ENCODE results near the gene CDKN1A. TPM values are rescaled to one million over a fixed set of nuclear protein-coding genes. Genes with fewer than 3 reads are reported as not detected.

CDKN1A gene
- total and polyA plus RNA-seq, 2 experiments from 2014 or later: 549 to 813 TPM

DNA sequence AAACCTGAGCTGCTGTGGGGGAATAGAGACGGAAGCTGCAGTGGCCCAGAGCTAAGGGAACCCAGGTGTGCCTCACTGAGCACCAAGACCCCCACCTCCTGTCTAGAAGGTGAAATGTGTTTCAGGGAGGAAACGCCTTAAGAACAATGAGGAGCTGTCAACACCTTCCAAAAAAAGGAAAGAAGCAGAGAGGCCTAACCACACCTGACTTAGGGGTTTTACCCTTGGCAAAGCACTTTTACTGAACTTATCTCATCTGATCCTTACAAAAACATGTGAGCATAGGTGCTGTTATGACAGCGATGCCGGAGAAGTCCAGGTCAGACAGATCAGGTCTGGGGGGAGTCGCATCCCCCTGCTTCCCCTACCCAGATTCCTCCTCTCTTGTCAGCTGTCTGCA lies 16.1 kb upstream of the CDKN1A start:
- peaks cover 31% of the 10 kb centered on the region for H3F3A ChIP-seq (ENCODE audit: insufficient read depth)
- no peak overlapping the region for H3K4me3 ChIP-seq
- 85 to 87% methylated on average over 5 of the region's 5 CpGs for WGBS, 2 experiments (ENCODE audit: low coverage in 1 of 2, low lambda C conversion rate in 2 of 2, missing lambda C conversion rate in 2 of 2)
- H3K36me3 ChIP-seq (ENCODE audit: low read depth): no peaks in the 10 kb centered on the region
- no peak overlapping the region for H3K9ac ChIP-seq
- no peaks in the 10 kb centered on the region for H3K79me2 ChIP-seq (ENCODE audit: insufficient read depth)
- TF ChIP-seq EZH2 (IDR thresholded peaks at IDR 0.05; ENCODE audit: insufficient read depth, poor library complexity, severe bottlenecking) (no peak), EZH2phosphoT487 (IDR thresholded peaks at IDR 0.05; ENCODE audit: insufficient read depth, low read depth) (no peak)
- in situ Hi-C loops (cut with MboI): no loop called here
- no peaks in the 10 kb centered on the region for H3K9me2 ChIP-seq (ENCODE audit: insufficient read depth)
- H3K9me3 ChIP-seq (ENCODE audit: low read depth): no peaks in the 10 kb centered on the region
- no peaks in the 10 kb centered on the region for H3K27me3 ChIP-seq (replicated peaks; ENCODE audit: insufficient read depth)
- no peak overlapping the region for H3K27ac ChIP-seq
- no peak overlapping the region for H3K4me2 ChIP-seq (ENCODE audit: unreplicated experiment)
- peaks cover 36% of the 10 kb centered on the region for H3K4me1 ChIP-seq (ENCODE audit: insufficient read depth)
- no peak overlapping the region for H2AFZ ChIP-seq
- no peak for DNase-seq
- H4K20me1 ChIP-seq (ENCODE audit: insufficient read depth): no peaks in the 10 kb centered on the region

DNA sequence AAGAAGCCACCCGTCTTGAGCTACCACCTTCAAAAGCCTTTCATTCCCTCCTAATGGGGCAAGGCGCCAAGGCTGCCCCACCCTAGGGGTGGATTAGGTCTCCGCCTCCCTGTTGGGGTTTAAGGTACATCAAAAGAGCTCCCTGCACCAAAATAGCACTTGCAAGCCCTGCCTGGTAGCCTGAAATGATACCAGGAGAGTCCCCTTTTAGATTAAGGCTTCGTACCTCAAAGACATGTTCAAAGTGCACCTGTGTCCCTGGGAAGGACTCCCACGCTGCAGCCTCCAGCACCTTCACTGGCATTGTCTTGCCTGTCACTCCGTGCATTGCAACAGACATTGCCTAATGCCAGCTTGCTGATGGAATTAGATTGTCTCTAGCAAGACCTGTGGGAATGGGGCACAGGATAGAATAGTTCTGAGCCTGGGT lies 15.7 kb upstream of the CDKN1A start:
- peaks cover 38% of the 10 kb centered on the region for H3K4me1 ChIP-seq (ENCODE audit: insufficient read depth)
- H3K27ac ChIP-seq: no peak overlapping the region
- H2AFZ ChIP-seq: no peak overlapping the region
- in situ Hi-C loops (cut with MboI): no loop called here
- no peak overlapping the region for H3K4me2 ChIP-seq (ENCODE audit: unreplicated experiment)
- DNase-seq: no peak
- 88 to 92% methylated on average over 6 of the region's 6 CpGs for WGBS, 2 experiments (ENCODE audit: low coverage in 1 of 2, low lambda C conversion rate in 2 of 2, missing lambda C conversion rate in 2 of 2)
- H3K9me2 ChIP-seq (ENCODE audit: insufficient read depth): no peaks in the 10 kb centered on the region
- H3K9me3 ChIP-seq (ENCODE audit: low read depth): no peaks in the 10 kb centered on the region
- H3K4me3 ChIP-seq: no peak overlapping the region
- no peaks in the 10 kb centered on the region for H3K36me3 ChIP-seq (ENCODE audit: low read depth)
- no peaks in the 10 kb centered on the region for H3K27me3 ChIP-seq (replicated peaks; ENCODE audit: insufficient read depth)
- peaks cover 27% of the 10 kb centered on the region for H3F3A ChIP-seq (ENCODE audit: insufficient read depth)
- TF ChIP-seq EZH2phosphoT487 (IDR thresholded peaks at IDR 0.05; ENCODE audit: insufficient read depth, low read depth) (no peak), EZH2 (IDR thresholded peaks at IDR 0.05; ENCODE audit: insufficient read depth, poor library complexity, severe bottlenecking) (no peak)
- H3K9ac ChIP-seq: no peak overlapping the region
- H4K20me1 ChIP-seq (ENCODE audit: insufficient read depth): no peaks in the 10 kb centered on the region
- H3K79me2 ChIP-seq (ENCODE audit: insufficient read depth): no peaks in the 10 kb centered on the region

DNA sequence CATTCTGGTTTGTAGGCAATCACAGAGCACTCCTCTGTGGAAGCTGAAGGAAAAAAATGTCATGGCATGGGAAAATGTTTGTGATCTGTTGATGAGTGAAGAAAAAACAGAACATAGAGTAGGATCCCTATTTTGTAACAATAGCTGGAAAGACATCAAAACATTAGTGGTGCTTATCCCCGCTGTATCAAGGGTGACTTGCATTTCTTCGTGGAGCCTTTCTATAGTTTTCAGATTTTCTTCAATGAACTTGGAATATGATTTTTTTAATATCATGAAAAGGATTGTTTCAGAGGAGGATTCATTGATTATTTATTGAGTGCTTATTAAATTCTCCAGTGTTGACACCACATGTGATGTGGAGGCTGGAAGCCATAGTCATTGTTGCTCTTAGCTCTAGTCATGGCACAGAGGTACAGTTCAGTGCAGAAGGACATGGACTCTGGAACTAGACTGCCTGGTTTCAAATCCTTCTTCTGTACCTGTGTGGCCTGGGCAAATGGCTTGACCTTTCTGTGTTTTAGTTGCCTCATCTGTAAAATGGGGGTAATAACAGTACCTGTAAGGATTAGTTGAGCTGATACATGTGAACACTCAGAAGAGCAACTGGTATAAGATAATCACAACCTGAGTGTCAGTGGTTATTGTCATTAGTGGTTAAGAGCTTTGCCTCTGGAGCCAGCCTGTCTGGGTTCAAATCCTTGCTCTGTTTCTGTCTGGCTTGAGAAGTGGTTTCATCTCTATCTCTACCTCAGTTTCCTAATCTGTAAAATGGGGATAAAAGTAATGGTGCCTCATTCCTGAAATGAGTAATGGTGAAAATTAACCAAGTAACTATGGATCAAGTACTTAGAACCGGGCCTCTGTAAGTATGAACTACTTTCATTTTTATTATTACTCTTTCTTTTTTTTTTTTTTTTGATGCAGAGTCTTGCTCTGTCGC lies 14.7 kb upstream of the CDKN1A start:
- Histone ChIP-seq H3K79me2 (ENCODE audit: insufficient read depth) (no peaks in the 10 kb centered on the region), H3K4me2 (ENCODE audit: unreplicated experiment) (no peak overlapping the region), H3K4me1 (ENCODE audit: insufficient read depth) (peaks cover 28% of the 10 kb centered on the region), H3K36me3 (ENCODE audit: low read depth) (no peaks in the 10 kb centered on the region), H3K27ac (no peak overlapping the region), H4K20me1 (ENCODE audit: insufficient read depth) (no peaks in the 10 kb centered on the region), H3K9me3 (ENCODE audit: low read depth) (no peaks in the 10 kb centered on the region), H3F3A (ENCODE audit: insufficient read depth) (peaks cover 17% of the 10 kb centered on the region), H3K27me3 (replicated peaks; ENCODE audit: insufficient read depth) (no peaks in the 10 kb centered on the region), H3K9me2 (ENCODE audit: insufficient read depth) (no peaks in the 10 kb centered on the region), H3K9ac (no peak overlapping the region), H3K4me3 (no peak overlapping the region), H2AFZ (no peak overlapping the region)
- no peak for DNase-seq
- no peak for TF ChIP-seq EZH2phosphoT487 (IDR thresholded peaks at IDR 0.05; ENCODE audit: insufficient read depth, low read depth)
- no peak for TF ChIP-seq EZH2 (IDR thresholded peaks at IDR 0.05; ENCODE audit: insufficient read depth, poor library complexity, severe bottlenecking)
- WGBS, 2 experiments (ENCODE audit: low coverage in 1 of 2, low lambda C conversion rate in 2 of 2, missing lambda C conversion rate in 2 of 2): 66 to 75% methylated on average over 4 of the region's 4 CpGs
- in situ Hi-C loops (cut with MboI): no loop called here

DNA sequence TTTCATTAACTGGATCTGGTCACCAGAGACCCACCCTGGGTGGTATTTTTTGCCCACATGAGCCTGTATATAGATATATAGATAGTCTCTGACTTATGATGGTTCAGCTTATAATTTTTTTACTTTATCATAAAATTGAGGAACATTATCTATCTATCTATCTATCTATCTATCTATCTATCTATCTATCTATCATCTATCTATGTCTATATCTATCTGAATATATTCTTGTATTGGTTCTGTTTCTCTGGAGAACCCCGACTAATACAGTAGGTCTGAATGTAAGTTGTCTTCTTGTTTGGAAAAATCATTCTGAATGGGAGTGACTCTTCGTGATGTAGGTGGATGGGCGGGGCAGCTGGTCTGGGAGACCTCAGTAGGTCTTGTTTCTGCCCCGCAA lies 13.3 kb upstream of the CDKN1A start:
- TF ChIP-seq EZH2 (IDR thresholded peaks at IDR 0.05; ENCODE audit: insufficient read depth, poor library complexity, severe bottlenecking) (no peak), EZH2phosphoT487 (IDR thresholded peaks at IDR 0.05; ENCODE audit: insufficient read depth, low read depth) (no peak)
- H3K27me3 ChIP-seq (replicated peaks; ENCODE audit: insufficient read depth): no peaks in the 10 kb centered on the region
- H2AFZ ChIP-seq: no peak overlapping the region
- in situ Hi-C loops (cut with MboI): no loop called here
- no peak overlapping the region for H3K27ac ChIP-seq
- H3K9ac ChIP-seq: no peak overlapping the region
- no peaks in the 10 kb centered on the region for H3K9me3 ChIP-seq (ENCODE audit: low read depth)
- H3F3A ChIP-seq (ENCODE audit: insufficient read depth): peaks cover 6% of the 10 kb centered on the region; the same call in 1 of the 2 replicates
- no peak for DNase-seq
- H3K9me2 ChIP-seq (ENCODE audit: insufficient read depth): no peaks in the 10 kb centered on the region
- no peaks in the 10 kb centered on the region for H4K20me1 ChIP-seq (ENCODE audit: insufficient read depth)
- no peaks in the 10 kb centered on the region for H3K79me2 ChIP-seq (ENCODE audit: insufficient read depth)
- H3K4me1 ChIP-seq (ENCODE audit: insufficient read depth): peaks cover 16% of the 10 kb centered on the region
- WGBS, 2 experiments (ENCODE audit: low coverage in 1 of 2, low lambda C conversion rate in 2 of 2, missing lambda C conversion rate in 2 of 2): 97 to 98% methylated on average over 4 of the region's 4 CpGs
- no peak overlapping the region for H3K4me3 ChIP-seq
- no peaks in the 10 kb centered on the region for H3K36me3 ChIP-seq (ENCODE audit: low read depth)
- no peak overlapping the region for H3K4me2 ChIP-seq (ENCODE audit: unreplicated experiment)

All from GM23248 (cell line).